Liver (tissue), 9 donors: ENCODE results near the gene ADAMTS14. TPM values are rescaled to one million over a fixed set of nuclear protein-coding genes. Genes with fewer than 3 reads are reported as not detected.

ENCODE experiments used
- DNase-seq: peaks from one replicate; pipeline ENCODE4 v3.0.0-alpha.2; 2017; ENCODE audit warnings: low spot score
- H3K27ac ChIP-seq, 2 donors: one replicate each; pipeline ENCODE4 v1.7.0; 2013; ENCODE audit warnings: inconsistent platforms in 2 of 2, low read length in 2 of 2, control low read depth in 1 of 2, low read depth in 1 of 2, mild to moderate bottlenecking in 1 of 2
- H3K27me3 ChIP-seq, 4 donors: one replicate each; pipeline versions ENCODE4 v1.6.1 to v1.7.0; 2013; ENCODE audit warnings: low read length in 3 of 4, inconsistent platforms in 1 of 4, mild to moderate bottlenecking in 1 of 4, moderate library complexity in 1 of 4; ENCODE audit not compliant: control insufficient read depth in 4 of 4, insufficient read depth in 4 of 4
- H3K36me3 ChIP-seq, 4 donors: one replicate each; pipeline versions ENCODE4 v1.6.1 to v1.7.0; 2013; ENCODE audit warnings: low read length in 3 of 4, mild to moderate bottlenecking in 3 of 4, low read depth in 1 of 4, moderate library complexity in 1 of 4; ENCODE audit not compliant: control insufficient read depth in 4 of 4, insufficient read depth in 3 of 4
- H3K4me1 ChIP-seq, 4 donors: one replicate each; pipeline versions ENCODE4 v1.6.1 to v1.7.0; 2013; ENCODE audit warnings: low read length in 3 of 4, mild to moderate bottlenecking in 3 of 4, moderate library complexity in 1 of 4; ENCODE audit not compliant: control insufficient read depth in 4 of 4, insufficient read depth in 4 of 4
- H3K4me3 ChIP-seq, 3 donors: one replicate each; pipeline versions ENCODE4 v1.6.1 to v1.7.0; 2013; ENCODE audit warnings: low read length in 3 of 3, control low read depth in 1 of 3, low read depth in 1 of 3, mild to moderate bottlenecking in 1 of 3
- H3K9ac ChIP-seq, 2 donors: one replicate each; pipeline ENCODE4 v1.7.0; 2013; ENCODE audit warnings: low read length in 2 of 2, mild to moderate bottlenecking in 2 of 2, moderate library complexity in 2 of 2, control low read depth in 1 of 2, low read depth in 1 of 2
- H3K9me3 ChIP-seq, 4 donors: one replicate each; pipeline versions ENCODE4 v1.6.1 to v1.7.0; 2013; ENCODE audit warnings: low read length in 3 of 4; ENCODE audit not compliant: control insufficient read depth in 4 of 4
- CTCF ChIP-seq: fragments of 150-350 bp; IDR thresholded peaks from 2 replicates; pipeline ENCODE4 v1.5.1; 2017; ENCODE audit warnings: improper control_type of control experiment, low read depth, low read length; ENCODE audit not compliant: missing input control
- EGR1 ChIP-seq, 2 donors: IDR thresholded peaks; 2 replicates each; pipeline ENCODE4 v1.6.1; 2016 to 2018; ENCODE audit warnings: antibody characterized with exemption in 2 of 2, low read depth in 2 of 2
- FOXA1 ChIP-seq: IDR thresholded peaks from 2 replicates; pipeline ENCODE4 v1.6.1; 2016; ENCODE audit warnings: antibody characterized with exemption
- FOXA2 ChIP-seq: IDR thresholded peaks from 2 replicates; pipeline ENCODE4 v1.6.1; 2016; ENCODE audit warnings: antibody characterized with exemption
- GABPA ChIP-seq, 2 donors: IDR thresholded peaks in 1 of 2; conservative IDR thresholded peaks in 1 of 2; 2 replicates each; pipeline ENCODE4 v1.6.1; 2016; ENCODE audit warnings: antibody characterized with exemption in 2 of 2, mild to moderate bottlenecking in 1 of 2, moderate library complexity in 1 of 2
- HNF4A ChIP-seq, 2 donors: conservative IDR thresholded peaks; 2 replicates each; pipeline ENCODE4 v1.6.1; 2016; ENCODE audit warnings: antibody characterized with exemption in 2 of 2, mild to moderate bottlenecking in 2 of 2
- HNF4G ChIP-seq: IDR thresholded peaks from 2 replicates; pipeline ENCODE4 v1.6.1; 2016; ENCODE audit warnings: antibody characterized with exemption
- JUND ChIP-seq, 2 donors: IDR thresholded peaks; 2 replicates each; pipeline ENCODE4 v1.6.1; 2016; ENCODE audit warnings: antibody characterized with exemption in 2 of 2
- NR2F2 ChIP-seq: IDR thresholded peaks from 2 replicates; pipeline ENCODE4 v1.6.1; 2016; ENCODE audit warnings: antibody characterized with exemption
- RAD21 ChIP-seq, 2 donors: IDR thresholded peaks; 2 replicates each; pipeline ENCODE4 v1.6.1; 2016; ENCODE audit warnings: antibody characterized with exemption in 2 of 2, mild to moderate bottlenecking in 2 of 2
- REST ChIP-seq: IDR thresholded peaks from 2 replicates; pipeline ENCODE4 v1.6.1; 2016; ENCODE audit warnings: antibody characterized with exemption, mild to moderate bottlenecking
- SP1 ChIP-seq: IDR thresholded peaks from 2 replicates; pipeline ENCODE4 v1.6.1; 2018; ENCODE audit warnings: antibody characterized with exemption, mild to moderate bottlenecking
- TAF1 ChIP-seq: conservative IDR thresholded peaks from 2 replicates; pipeline ENCODE4 v1.6.1; 2016; ENCODE audit warnings: antibody characterized with exemption, mild to moderate bottlenecking
- YY1 ChIP-seq: IDR thresholded peaks from 2 replicates; pipeline ENCODE4 v1.6.1; 2016; ENCODE audit warnings: antibody characterized with exemption, mild to moderate bottlenecking
- ZBTB33 ChIP-seq: IDR thresholded peaks from 2 replicates; pipeline ENCODE4 v1.6.1; 2016; ENCODE audit warnings: antibody characterized with exemption
- WGBS: extraction: QIAGEN DNeasy Blood & Tissue Kit; methylation state at CpG from one replicate; pipeline ENCODE4 v1.1.7; 2013; 5-methylcytosine and 5-hydroxymethylcytosine counted together
- polyA plus RNA-seq, 2 donors: library from polyadenylated mRNA; stranded (reverse) in 1 of 2; unstranded in 1 of 2; fragments of 200-250 nt in 1 of 2; fragments of >200 nt in 1 of 2; fragmentation: Nextera tagmentation in 1 of 2; extraction: Ambion mirVana in 1 of 2; gene quantifications; one replicate each; pipeline versions ENCODE4 v1.2.1 to v1.2.3, GENCODE V29; 2013 to 2015
- total RNA-seq, 2 donors: library from RNA; depleted of rRNA; stranded (reverse); fragments of >200 nt; gene quantifications; one replicate each; pipeline ENCODE4 v1.2.3, GENCODE V29; 2014
- TF ChIP-seq, protein P1 (sequence below): IDR thresholded peaks from 2 replicates; pipeline ENCODE4 v1.6.1; 2016; ENCODE audit warnings: antibody characterized with exemption
- TF ChIP-seq, protein P2 (sequence below): IDR thresholded peaks from 2 replicates; pipeline ENCODE4 v1.6.1; 2016; ENCODE audit warnings: antibody characterized with exemption
- donor health status: healthy.
- donor health status: healthy.
- donor health status: healthy.
- donor health status: healthy.
- donor health status: healthy.

The ADAMTS14 gene
- total and polyA plus RNA-seq, 4 donors: 0.09 to 0.33 (median 0.13) TPM

GRCh38 chr10:70738006-70738760, 65.9 kb downstream of the ADAMTS14 start:
- Histone ChIP-seq H3K4me3 (no peak overlapping the region), H3K9ac (no peak overlapping the region), H3K9me3 (no peaks in the 10 kb centered on the region), H3K4me1 (no peaks in the 10 kb centered on the region), H3K36me3 (no peaks in the 10 kb centered on the region), H3K27me3 (no peaks in the 10 kb centered on the region), H3K27ac (no peak overlapping the region)
- TF ChIP-seq RAD21 (IDR thresholded peaks at IDR 0.05) (no peak), HNF4G (no peak), HNF4A (conservative IDR thresholded peaks at IDR 0.05) (no peak), REST (no peak), FOXA2 (no peak), NR2F2 (no peak), JUND (IDR thresholded peaks at IDR 0.05) (no peak), GABPA (IDR thresholded peaks at IDR 0.05 in 1 of 2, conservative IDR thresholded peaks at IDR 0.05 in 1 of 2) (no peak), FOXA1 (no peak), TAF1 (no peak), YY1 (no peak), ZBTB33 (no peak), EGR1 (IDR thresholded peaks at IDR 0.05; ENCODE audit: low read depth in 2 of 2) (no peak), SP1 (no peak), CTCF (no peak)
- TF ChIP-seq, protein P1, sequence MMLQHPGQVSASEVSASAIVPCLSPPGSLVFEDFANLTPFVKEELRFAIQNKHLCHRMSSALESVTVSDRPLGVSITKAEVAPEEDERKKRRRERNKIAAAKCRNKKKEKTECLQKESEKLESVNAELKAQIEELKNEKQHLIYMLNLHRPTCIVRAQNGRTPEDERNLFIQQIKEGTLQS: no peak
- TF ChIP-seq, protein P2, sequence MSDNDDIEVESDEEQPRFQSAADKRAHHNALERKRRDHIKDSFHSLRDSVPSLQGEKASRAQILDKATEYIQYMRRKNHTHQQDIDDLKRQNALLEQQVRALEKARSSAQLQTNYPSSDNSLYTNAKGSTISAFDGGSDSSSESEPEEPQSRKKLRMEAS: no peak
- no peak for DNase-seq
- WGBS: 89% methylated on average over 3 of the region's 3 CpGs
